OCI-LY1 (cell line): ENCODE data around the gene AP3M1.

ENCODE experiments used
- H2AFZ ChIP-seq: fragments of 200-600 bp; sonication (generic), shearing (Covaris generic); 2 replicates; pipeline ENCODE4 v1.6.0; 2014; ENCODE audit warnings: antibody characterized with exemption, mild to moderate bottlenecking, low read length
- H3F3A ChIP-seq: fragments of 200-600 bp; sonication (generic), shearing (Covaris generic); 2 replicates; pipeline ENCODE4 v1.6.0; 2014; ENCODE audit warnings: mild to moderate bottlenecking, antibody characterized with exemption, low read length, moderate library complexity; ENCODE audit not compliant: insufficient read depth
- H3K27ac ChIP-seq: fragments of 200-600 bp; sonication (generic); 2 replicates; pipeline ENCODE4 v1.5.1; 2014; ENCODE audit warnings: low read length, mixed run types, mild to moderate bottlenecking, low read depth; ENCODE audit not compliant: poor library complexity, severe bottlenecking
- H3K27me3 ChIP-seq: fragments of 200-600 bp; sonication (generic); 2 replicates; pipeline ENCODE4 v1.6.0; 2014; ENCODE audit warnings: antibody characterized with exemption, mild to moderate bottlenecking, low read length, moderate library complexity; ENCODE audit not compliant: insufficient read depth
- H3K36me3 ChIP-seq: fragments of 200-600 bp; sonication (generic); 2 replicates; pipeline ENCODE4 v1.6.1; 2014; ENCODE audit warnings: mild to moderate bottlenecking, antibody characterized with exemption, low read length, moderate library complexity, mixed read lengths; ENCODE audit not compliant: insufficient read depth
- H3K4me1 ChIP-seq: fragments of 200-600 bp; sonication (generic); 2 replicates; pipeline ENCODE4 v1.5.1; 2014; ENCODE audit warnings: mild to moderate bottlenecking, low read length, moderate library complexity; ENCODE audit not compliant: insufficient read depth, severe bottlenecking
- H3K4me2 ChIP-seq: fragments of 200-600 bp; sonication (generic), shearing (Covaris generic); 2 replicates; pipeline ENCODE4 v1.6.1; 2014; ENCODE audit warnings: low read length
- H3K4me3 ChIP-seq: fragments of 200-600 bp; sonication (generic); 2 replicates; pipeline ENCODE4 v1.5.1; 2014; ENCODE audit warnings: low read length, low read depth, mild to moderate bottlenecking, mixed read lengths; ENCODE audit not compliant: poor library complexity, severe bottlenecking
- H3K79me2 ChIP-seq: fragments of 200-600 bp; shearing (Covaris generic); 2 replicates; pipeline ENCODE4 v1.6.1; 2016; ENCODE audit warnings: mixed run types, low read length, mixed read lengths; ENCODE audit not compliant: insufficient read depth
- H3K9ac ChIP-seq: fragments of 200-600 bp; sonication (generic), shearing (Covaris generic); 2 replicates; pipeline ENCODE4 v1.6.1; 2014; ENCODE audit warnings: mild to moderate bottlenecking, low read length, mixed read lengths
- H3K9me2 ChIP-seq: fragments of 200-600 bp; sonication (generic), shearing (Covaris generic); 2 replicates; pipeline ENCODE4 v1.6.1; 2014; ENCODE audit warnings: low read depth, mild to moderate bottlenecking, low read length, mixed read lengths
- H3K9me3 ChIP-seq: fragments of 200-600 bp; shearing (Covaris generic); 2 replicates; pipeline ENCODE4 v1.6.1; 2014; ENCODE audit warnings: low read length, mixed read lengths
- H4K20me1 ChIP-seq: fragments of 200-600 bp; sonication (generic), shearing (Covaris generic); 2 replicates; pipeline ENCODE4 v1.6.0; 2016; ENCODE audit warnings: mild to moderate bottlenecking, low read length; ENCODE audit not compliant: insufficient read depth
- CTCF ChIP-seq: fragments of 200-600 bp; sonication (generic), shearing (Covaris generic); IDR thresholded peaks from 2 replicates; pipeline ENCODE4 v1.5.1; 2017; ENCODE audit warnings: mild to moderate bottlenecking, antibody characterized with exemption, low read length, moderate library complexity, mixed read lengths
- EZH2 ChIP-seq: fragments of 200-600 bp; sonication (generic), shearing (Covaris generic); IDR thresholded peaks from 2 replicates; pipeline ENCODE4 v1.8.0; 2017; ENCODE audit warnings: borderline replicate concordance, mixed run types, mild to moderate bottlenecking, antibody characterized with exemption, low read length, moderate library complexity, mixed read lengths

AP3M1 gene

GRCh38 chr10:74083304-74083703 lies 67.3 kb downstream of the AP3M1 start:
- no peaks in the 10 kb centered on the region for H3K9me3 ChIP-seq
- no peak overlapping the region for H3K4me2 ChIP-seq
- H4K20me1 ChIP-seq, result no peaks in the 10 kb centered on the region
- H2AFZ ChIP-seq, result no peak overlapping the region
- no peak overlapping the region for H3K4me3 ChIP-seq
- no peaks in the 10 kb centered on the region; the same call in 1 of the 2 replicates for H3K9me2 ChIP-seq
- no peaks in the 10 kb centered on the region for H3K36me3 ChIP-seq
- no peak overlapping the region for H3K9ac ChIP-seq
- no peaks in the 10 kb centered on the region for H3K79me2 ChIP-seq
- TF ChIP-seq CTCF (no peak), EZH2 (no peak)
- peaks cover 10% of the 10 kb centered on the region for H3K4me1 ChIP-seq
- no peaks in the 10 kb centered on the region for H3K27me3 ChIP-seq
- no peaks in the 10 kb centered on the region for H3F3A ChIP-seq
- no peak overlapping the region for H3K27ac ChIP-seq

- Histone ChIP-seq H3K27ac (no peak overlapping the region), H3K36me3 (no peaks in the 10 kb centered on the region), H3K79me2 (no peaks in the 10 kb centered on the region), H4K20me1 (no peaks in the 10 kb centered on the region), H3K9ac (no peak overlapping the region), H3K9me3 (no peaks in the 10 kb centered on the region), H3K27me3 (no peaks in the 10 kb centered on the region), H3K4me3 (no peak overlapping the region), H3K9me2 (no peaks in the 10 kb centered on the region; the same call in 1 of the 2 replicates), H3K4me2 (no peak overlapping the region), H3K4me1 (peaks cover 10% of the 10 kb centered on the region), H2AFZ (no peak overlapping the region), H3F3A (no peaks in the 10 kb centered on the region)
- TF ChIP-seq CTCF, result no peak
- TF ChIP-seq EZH2, result no peak
Observed at GRCh38 chr10:74081941-74082718, 68.5 kb downstream of the AP3M1 start.

GRCh38 chr10:74081192-74081803 lies 69.3 kb downstream of the AP3M1 start:
- Histone ChIP-seq H3K4me2 (no peak overlapping the region), H3K9me2 (no peaks in the 10 kb centered on the region; the same call in 1 of the 2 replicates), H3K4me1 (peaks cover 17% of the 10 kb centered on the region), H4K20me1 (no peaks in the 10 kb centered on the region), H3K27me3 (no peaks in the 10 kb centered on the region), H3K27ac (no peak overlapping the region), H2AFZ (no peak overlapping the region), H3K36me3 (no peaks in the 10 kb centered on the region), H3K9me3 (no peaks in the 10 kb centered on the region), H3F3A (no peaks in the 10 kb centered on the region), H3K79me2 (no peaks in the 10 kb centered on the region), H3K9ac (no peak overlapping the region), H3K4me3 (no peak overlapping the region)
- TF ChIP-seq EZH2, result no peak
- peak; percentile 65 for TF ChIP-seq CTCF
